GM18858 (cell line): ENCODE results near the gene RECQL5.

Experiments
- ATAC-seq: cut with Tn5 transposase; IDR thresholded peaks from one replicate; pipeline ENCODE4 v1.9.1; 2021; ENCODE audit not compliant: unreplicated experiment

RECQL5 gene

GRCh38 chr17:75619506-75620431, 47.2 kb downstream of the RECQL5 start:
- no peak for ATAC-seq

DNA sequence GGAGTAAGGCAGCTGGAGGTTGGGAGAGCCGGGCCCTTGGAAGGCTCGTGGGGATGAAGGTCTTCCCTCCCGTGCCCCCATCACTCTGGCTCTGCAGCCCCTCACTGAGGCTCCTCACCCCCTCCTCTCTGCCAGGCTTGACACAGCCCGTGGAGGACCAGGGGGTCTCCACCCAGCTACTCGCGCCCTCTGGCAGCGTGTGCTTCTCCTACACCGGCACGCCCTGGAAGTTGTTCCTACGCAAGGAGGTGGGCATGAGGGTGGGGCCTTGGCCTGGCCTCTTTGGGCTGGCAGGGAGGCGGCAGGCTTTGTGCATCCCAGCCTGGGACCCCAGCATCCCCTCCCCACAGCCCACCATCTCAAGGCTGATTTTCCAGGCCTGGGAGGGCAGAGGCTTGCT, 49.3 kb downstream of the RECQL5 start:
- ATAC-seq: no peak

DNA sequence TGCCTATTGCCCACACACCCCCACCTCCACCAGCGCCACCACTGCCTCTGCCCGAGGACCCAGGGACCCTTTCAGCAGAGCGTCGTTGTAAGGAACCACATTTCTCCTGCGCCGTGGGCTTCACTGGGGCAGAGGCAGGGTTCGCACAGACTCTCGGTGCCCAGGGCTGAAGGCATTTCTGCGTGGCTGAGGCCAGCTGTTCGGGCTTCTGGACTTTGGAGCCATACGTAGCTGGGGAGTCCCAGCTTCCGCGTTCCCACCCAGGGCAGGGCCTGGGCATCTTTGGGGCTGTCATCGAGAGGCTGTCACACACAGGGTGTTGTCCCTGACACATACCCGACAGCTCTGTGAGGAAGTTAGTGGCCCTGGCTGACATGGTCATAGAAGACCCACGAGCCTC, 49.7 kb downstream of the RECQL5 start:
- ATAC-seq: no peak

DNA sequence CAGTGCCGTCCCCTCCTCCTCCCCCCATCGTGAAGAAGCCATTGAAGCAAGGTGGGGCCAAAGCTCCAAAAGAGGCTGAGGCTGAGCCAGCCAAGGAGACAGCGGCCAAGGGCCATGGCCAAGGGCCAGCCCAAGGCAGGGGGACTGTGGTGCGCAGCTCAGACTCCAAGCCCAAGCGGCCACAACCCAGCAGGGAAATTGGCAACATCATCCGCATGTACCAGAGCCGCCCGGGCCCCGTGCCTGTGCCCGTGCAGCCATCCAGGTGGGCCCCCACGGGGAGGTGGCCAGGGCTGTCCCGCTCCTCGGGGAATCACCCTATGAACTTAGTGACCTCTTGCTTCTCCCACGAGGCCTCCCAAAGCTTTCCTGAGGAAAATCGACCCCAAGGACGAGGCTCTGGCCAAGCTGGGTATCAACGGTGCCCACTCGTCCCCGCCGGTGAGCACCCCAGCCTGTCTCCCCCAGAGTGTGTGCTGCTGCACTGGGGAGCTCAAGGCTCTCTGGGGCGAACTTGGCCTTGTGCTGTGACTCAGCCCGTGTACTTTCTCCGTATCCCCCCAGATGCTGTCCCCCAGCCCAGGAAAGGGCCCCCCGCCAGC, 50.3 kb downstream of the RECQL5 start:
- no peak for ATAC-seq

GRCh38 chr17:75615301-75615700, 51.7 kb downstream of the RECQL5 start:
- no peak for ATAC-seq

GRCh38 chr17:75614556-75615270, 52.2 kb downstream of the RECQL5 start:
- no peak for ATAC-seq

GRCh38 chr17:75614006-75614405, 52.9 kb downstream of the RECQL5 start:
- ATAC-seq: no peak

DNA sequence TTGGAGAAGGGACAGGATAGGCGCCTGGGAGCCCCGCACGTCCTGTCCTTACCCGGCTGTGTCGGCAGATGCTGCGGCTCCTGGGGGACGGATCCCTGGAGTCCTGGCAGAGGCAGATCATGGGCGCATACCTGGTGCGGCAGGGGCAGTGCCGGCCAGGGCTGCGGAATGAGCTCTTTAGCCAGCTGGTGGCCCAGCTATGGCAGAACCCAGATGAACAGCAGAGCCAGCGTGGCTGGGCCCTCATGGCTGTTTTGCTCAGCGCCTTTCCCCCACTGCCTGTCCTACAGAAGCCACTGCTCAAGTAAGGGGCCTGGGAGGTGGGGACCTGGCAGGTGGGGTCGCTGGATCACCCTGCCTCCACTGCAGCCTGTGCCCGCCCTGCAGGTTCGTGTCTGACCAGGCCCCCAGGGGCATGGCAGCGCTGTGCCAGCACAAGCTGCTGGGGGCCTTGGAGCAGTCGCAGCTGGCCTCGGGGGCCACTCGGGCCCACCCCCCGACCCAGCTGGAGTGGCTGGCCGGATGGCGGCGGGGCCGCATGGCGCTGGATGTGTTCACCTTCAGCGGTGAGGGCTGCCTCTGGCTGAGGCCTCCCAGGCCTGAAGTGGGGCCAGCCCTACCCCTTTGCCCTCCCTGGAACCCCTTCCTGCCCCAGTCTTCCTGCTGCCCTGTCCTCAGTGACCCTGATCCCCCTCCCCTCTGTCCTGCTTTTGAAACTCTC, 53.9 kb downstream of the RECQL5 start:
- no peak for ATAC-seq

- no peak for ATAC-seq
These were observed 55.0 kb downstream of the RECQL5 start for GRCh38 chr17:75611851-75612429.

DNA sequence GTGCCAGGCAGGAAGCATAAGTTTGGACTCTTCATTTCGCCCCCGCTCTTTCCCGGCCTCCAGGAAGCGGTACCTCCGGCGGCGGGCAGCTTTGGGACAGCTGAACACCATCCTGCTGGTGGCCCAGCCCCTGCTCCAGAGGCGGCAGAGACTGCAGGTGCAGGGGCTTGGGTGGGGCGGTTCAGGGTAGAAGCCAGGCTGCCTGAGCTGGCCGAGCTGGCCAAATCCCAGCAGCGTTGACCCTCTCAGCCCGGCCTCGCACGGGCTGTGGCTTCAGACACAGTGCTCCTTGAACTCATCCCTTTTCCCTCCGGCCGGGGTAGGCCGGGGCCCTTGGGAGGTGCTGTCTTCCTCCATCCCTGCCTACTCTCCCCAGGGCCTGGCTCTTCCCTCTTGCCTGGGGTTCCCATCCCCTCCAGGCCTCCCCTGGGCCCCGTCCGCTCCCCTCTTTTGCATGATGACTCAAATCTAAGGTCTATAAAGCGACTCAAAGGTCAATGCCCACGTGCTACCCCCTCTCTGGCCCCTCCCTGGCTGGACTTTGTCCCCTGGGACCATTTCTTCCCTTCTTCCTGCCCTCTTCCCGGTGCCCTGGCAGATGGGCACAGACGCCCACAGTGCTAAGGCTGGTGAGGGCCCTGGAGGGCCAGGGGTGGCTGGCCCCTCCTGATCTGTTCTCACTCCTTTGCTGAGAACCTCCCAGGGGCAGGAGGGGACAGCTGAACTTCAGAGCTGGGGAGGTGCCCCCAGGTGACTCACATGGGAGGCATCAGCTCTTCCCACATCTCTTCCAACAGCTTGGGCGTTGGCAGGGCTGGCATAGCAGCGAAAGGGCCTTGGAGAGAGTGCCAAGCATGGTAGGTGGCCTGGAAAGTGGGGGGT, 56.6 kb downstream of the RECQL5 start:
- ATAC-seq: no peak

- no peak for ATAC-seq
These were observed 59.9 kb downstream of the RECQL5 start for GRCh38 chr17:75607086-75607485.

DNA sequence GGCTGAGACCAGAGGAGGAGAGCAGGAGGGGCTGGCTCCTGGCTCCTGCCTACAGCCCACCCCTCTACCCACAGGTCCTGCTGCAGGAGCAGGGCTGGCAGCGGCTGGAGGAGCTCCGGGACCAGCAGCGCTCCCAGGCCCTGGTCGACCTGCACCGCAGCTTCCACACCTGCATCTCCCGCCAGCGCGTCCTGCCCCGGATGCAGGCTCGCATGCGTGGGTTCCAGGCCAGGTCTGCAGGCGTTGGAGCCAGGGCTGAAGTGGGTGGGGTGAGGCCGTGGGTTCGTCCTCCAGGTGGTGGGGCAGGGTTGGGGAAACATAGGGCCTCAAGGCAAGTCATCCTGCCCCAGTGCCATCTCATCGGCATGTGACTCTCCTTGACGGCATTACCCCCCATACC, 61.2 kb downstream of the RECQL5 start:
- no peak for ATAC-seq

GRCh38 chr17:75604034-75604695, 62.8 kb downstream of the RECQL5 start:
- ATAC-seq: no peak

DNA sequence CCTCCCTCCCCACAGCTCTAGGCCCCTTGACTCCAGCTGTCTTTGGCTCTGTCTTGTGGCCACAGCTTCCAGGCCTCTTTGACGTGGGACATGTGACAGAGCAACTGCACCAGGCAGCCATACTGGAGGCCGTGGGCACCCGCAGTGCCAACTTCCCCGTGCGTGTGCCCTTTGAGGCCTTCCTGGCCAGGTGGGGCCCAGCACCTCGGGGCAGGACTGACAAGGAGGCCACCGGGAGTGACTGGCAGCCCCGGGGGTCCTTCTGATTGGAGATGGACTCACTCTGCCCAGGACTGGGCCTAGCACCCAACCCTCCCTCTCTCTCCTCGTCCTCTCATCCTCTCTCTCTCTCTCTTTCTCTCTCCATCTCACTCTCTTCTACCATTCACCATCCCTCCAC, 63.8 kb downstream of the RECQL5 start:
- ATAC-seq: no peak

GRCh38 chr17:75602644-75603043, 64.3 kb downstream of the RECQL5 start:
- no peak for ATAC-seq

- ATAC-seq: no peak
These were observed 65.6 kb downstream of the RECQL5 start for GRCh38 chr17:75601057-75601987.

- no peak for ATAC-seq
These were observed 70.5 kb downstream of the RECQL5 start for GRCh38 chr17:75596320-75597087.
